Measurements from ENCODE around the gene CADM2. TPM values are rescaled to one million over a fixed set of nuclear protein-coding genes. Genes with fewer than 3 reads are reported as not detected.

Gene CADM2
- total and polyA plus RNA-seq, 2 experiments from 2014 or later = 13.3 to 47.5 TPM

DNA sequence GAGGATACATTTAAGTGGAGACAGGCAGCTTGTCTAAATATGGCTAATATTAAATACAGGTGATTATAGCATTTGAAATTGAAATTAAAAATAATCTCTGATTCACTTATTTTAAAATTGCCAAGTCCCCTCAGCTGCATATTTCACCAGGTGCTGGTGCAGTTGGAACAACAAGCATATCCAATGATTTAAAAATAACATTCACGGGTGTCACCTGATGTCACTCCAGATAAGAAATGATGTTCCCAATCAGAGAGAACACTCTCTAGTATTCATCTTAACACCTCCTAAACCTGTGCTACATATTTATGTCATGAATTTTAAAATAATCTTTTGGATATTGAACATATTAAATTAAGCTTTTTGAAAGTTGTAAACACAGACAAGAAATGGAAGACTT lies 249.9 kb downstream of the CADM2 start (continued):
- TF ChIP-seq POLR2AphosphoS5 (IDR thresholded peaks at IDR 0.05; ENCODE audit: low read depth) (no peak), ETS1 (IDR thresholded peaks at IDR 0.05) (no peak)
- TF ChIP-seq, protein P1, sequence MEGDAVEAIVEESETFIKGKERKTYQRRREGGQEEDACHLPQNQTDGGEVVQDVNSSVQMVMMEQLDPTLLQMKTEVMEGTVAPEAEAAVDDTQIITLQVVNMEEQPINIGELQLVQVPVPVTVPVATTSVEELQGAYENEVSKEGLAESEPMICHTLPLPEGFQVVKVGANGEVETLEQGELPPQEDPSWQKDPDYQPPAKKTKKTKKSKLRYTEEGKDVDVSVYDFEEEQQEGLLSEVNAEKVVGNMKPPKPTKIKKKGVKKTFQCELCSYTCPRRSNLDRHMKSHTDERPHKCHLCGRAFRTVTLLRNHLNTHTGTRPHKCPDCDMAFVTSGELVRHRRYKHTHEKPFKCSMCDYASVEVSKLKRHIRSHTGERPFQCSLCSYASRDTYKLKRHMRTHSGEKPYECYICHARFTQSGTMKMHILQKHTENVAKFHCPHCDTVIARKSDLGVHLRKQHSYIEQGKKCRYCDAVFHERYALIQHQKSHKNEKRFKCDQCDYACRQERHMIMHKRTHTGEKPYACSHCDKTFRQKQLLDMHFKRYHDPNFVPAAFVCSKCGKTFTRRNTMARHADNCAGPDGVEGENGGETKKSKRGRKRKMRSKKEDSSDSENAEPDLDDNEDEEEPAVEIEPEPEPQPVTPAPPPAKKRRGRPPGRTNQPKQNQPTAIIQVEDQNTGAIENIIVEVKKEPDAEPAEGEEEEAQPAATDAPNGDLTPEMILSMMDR (conservative IDR thresholded peaks at IDR 0.05; ENCODE audit: low read depth in 2 of 2) = no peak
- TF ChIP-seq, protein P2, sequence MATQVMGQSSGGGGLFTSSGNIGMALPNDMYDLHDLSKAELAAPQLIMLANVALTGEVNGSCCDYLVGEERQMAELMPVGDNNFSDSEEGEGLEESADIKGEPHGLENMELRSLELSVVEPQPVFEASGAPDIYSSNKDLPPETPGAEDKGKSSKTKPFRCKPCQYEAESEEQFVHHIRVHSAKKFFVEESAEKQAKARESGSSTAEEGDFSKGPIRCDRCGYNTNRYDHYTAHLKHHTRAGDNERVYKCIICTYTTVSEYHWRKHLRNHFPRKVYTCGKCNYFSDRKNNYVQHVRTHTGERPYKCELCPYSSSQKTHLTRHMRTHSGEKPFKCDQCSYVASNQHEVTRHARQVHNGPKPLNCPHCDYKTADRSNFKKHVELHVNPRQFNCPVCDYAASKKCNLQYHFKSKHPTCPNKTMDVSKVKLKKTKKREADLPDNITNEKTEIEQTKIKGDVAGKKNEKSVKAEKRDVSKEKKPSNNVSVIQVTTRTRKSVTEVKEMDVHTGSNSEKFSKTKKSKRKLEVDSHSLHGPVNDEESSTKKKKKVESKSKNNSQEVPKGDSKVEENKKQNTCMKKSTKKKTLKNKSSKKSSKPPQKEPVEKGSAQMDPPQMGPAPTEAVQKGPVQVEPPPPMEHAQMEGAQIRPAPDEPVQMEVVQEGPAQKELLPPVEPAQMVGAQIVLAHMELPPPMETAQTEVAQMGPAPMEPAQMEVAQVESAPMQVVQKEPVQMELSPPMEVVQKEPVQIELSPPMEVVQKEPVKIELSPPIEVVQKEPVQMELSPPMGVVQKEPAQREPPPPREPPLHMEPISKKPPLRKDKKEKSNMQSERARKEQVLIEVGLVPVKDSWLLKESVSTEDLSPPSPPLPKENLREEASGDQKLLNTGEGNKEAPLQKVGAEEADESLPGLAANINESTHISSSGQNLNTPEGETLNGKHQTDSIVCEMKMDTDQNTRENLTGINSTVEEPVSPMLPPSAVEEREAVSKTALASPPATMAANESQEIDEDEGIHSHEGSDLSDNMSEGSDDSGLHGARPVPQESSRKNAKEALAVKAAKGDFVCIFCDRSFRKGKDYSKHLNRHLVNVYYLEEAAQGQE (IDR thresholded peaks at IDR 0.05; ENCODE audit: unreplicated experiment) = no peak

GRCh38 chr3:85210540-85210939 lies 251.8 kb downstream of the CADM2 start:
- Histone ChIP-seq H3K27me3 (ENCODE audit: insufficient read depth) (no peaks in the 10 kb centered on the region), H3K4me2 (no peak overlapping the region), H3K4me3 (no peak overlapping the region), H3K79me2 (replicated peaks; ENCODE audit: insufficient read depth) (no peaks in the 10 kb centered on the region), H3K9me2 (ENCODE audit: insufficient read depth) (no peaks in the 10 kb centered on the region), H3K27ac (ENCODE audit: low read depth) (no peak overlapping the region), H3K36me3 (ENCODE audit: insufficient read depth) (no peaks in the 10 kb centered on the region), H3F3A (replicated peaks; ENCODE audit: low read depth) (no peaks in the 10 kb centered on the region), H4K20me1 (replicated peaks; ENCODE audit: insufficient read depth) (no peaks in the 10 kb centered on the region), H3K4me1 (ENCODE audit: insufficient read depth) (no peaks in the 10 kb centered on the region), H2AFZ (no peak overlapping the region)
- Mint-ChIP-seq H3K27ac (no peak overlapping the region), H3K4me3 (no peak overlapping the region), H3K9me3 (no peaks in the 10 kb centered on the region), H3K4me1 (peaks cover 3% of the 10 kb centered on the region; the same call in 1 of the 3 replicates), H3K27me3 (ENCODE audit: insufficient read depth, low read depth, poor library complexity) (no peaks in the 10 kb centered on the region), H3K36me3 (ENCODE audit: low read depth) (peaks cover 4% of the 10 kb centered on the region; the same call in 1 of the 3 replicates)
- ATAC-seq = no peak
- no peak for DNase-seq (ENCODE audit: low spot score)
- TF ChIP-seq, protein P3, sequence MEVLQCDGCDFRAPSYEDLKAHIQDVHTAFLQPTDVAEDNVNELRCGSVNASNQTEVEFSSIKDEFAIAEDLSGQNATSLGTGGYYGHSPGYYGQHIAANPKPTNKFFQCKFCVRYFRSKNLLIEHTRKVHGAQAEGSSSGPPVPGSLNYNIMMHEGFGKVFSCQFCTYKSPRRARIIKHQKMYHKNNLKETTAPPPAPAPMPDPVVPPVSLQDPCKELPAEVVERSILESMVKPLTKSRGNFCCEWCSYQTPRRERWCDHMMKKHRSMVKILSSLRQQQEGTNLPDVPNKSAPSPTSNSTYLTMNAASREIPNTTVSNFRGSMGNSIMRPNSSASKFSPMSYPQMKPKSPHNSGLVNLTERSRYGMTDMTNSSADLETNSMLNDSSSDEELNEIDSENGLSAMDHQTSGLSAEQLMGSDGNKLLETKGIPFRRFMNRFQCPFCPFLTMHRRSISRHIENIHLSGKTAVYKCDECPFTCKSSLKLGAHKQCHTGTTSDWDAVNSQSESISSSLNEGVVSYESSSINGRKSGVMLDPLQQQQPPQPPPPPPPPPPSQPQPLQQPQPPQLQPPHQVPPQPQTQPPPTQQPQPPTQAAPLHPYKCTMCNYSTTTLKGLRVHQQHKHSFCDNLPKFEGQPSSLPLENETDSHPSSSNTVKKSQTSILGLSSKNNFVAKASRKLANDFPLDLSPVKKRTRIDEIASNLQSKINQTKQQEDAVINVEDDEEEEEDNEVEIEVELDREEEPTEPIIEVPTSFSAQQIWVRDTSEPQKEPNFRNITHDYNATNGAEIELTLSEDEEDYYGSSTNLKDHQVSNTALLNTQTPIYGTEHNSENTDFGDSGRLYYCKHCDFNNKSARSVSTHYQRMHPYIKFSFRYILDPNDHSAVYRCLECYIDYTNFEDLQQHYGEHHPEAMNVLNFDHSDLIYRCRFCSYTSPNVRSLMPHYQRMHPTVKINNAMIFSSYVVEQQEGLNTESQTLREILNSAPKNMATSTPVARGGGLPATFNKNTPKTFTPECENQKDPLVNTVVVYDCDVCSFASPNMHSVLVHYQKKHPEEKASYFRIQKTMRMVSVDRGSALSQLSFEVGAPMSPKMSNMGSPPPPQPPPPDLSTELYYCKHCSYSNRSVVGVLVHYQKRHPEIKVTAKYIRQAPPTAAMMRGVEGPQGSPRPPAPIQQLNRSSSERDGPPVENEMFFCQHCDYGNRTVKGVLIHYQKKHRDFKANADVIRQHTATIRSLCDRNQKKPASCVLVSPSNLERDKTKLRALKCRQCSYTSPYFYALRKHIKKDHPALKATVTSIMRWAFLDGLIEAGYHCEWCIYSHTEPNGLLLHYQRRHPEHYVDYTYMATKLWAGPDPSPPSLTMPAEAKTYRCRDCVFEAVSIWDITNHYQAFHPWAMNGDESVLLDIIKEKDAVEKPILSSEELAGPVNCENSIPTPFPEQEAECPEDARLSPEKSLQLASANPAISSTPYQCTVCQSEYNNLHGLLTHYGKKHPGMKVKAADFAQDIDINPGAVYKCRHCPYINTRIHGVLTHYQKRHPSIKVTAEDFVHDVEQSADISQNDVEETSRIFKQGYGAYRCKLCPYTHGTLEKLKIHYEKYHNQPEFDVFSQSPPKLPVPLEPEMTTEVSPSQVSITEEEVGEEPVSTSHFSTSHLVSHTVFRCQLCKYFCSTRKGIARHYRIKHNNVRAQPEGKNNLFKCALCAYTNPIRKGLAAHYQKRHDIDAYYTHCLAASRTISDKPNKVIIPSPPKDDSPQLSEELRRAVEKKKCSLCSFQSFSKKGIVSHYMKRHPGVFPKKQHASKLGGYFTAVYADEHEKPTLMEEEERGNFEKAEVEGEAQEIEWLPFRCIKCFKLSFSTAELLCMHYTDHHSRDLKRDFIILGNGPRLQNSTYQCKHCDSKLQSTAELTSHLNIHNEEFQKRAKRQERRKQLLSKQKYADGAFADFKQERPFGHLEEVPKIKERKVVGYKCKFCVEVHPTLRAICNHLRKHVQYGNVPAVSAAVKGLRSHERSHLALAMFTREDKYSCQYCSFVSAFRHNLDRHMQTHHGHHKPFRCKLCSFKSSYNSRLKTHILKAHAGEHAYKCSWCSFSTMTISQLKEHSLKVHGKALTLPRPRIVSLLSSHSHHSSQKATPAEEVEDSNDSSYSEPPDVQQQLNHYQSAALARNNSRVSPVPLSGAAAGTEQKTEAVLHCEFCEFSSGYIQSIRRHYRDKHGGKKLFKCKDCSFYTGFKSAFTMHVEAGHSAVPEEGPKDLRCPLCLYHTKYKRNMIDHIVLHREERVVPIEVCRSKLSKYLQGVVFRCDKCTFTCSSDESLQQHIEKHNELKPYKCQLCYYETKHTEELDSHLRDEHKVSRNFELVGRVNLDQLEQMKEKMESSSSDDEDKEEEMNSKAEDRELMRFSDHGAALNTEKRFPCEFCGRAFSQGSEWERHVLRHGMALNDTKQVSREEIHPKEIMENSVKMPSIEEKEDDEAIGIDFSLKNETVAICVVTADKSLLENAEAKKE (CRISPR knock-in tag; IDR thresholded peaks at IDR 0.05) = no peak
- TF ChIP-seq ZNF331 (CRISPR knock-in tag; IDR thresholded peaks at IDR 0.05; ENCODE audit: low read depth) = no peak
- TF ChIP-seq ETS1 (IDR thresholded peaks at IDR 0.05) = no peak
- TF ChIP-seq STAT1 (IDR thresholded peaks at IDR 0.05; ENCODE audit: unreplicated experiment) = no peak
- no peak for TF ChIP-seq CREB1 (CRISPR knock-in tag; IDR thresholded peaks at IDR 0.05; ENCODE audit: low read depth)
- no peak for TF ChIP-seq NANOG (IDR thresholded peaks at IDR 0.05; ENCODE audit: borderline replicate concordance)
- no peak for TF ChIP-seq EZH2phosphoT487 (IDR thresholded peaks at IDR 0.05; ENCODE audit: unreplicated experiment)
- no peak for TF ChIP-seq ZNF114 (CRISPR knock-in tag; IDR thresholded peaks at IDR 0.05)
